HG02970 (cell line): ENCODE results near the gene STPG2.

Experiments used
- ATAC-seq: cut with Tn5 transposase; IDR thresholded peaks from one replicate; pipeline ENCODE4 v1.9.1; 2021; ENCODE audit warnings: mild to moderate bottlenecking, moderate library complexity, moderate number of reproducible peaks; ENCODE audit not compliant: unreplicated experiment, low FRiP score

Gene STPG2

GRCh38 chr4:97845758-97846157 lies 297.5 kb downstream of the STPG2 start:
- ATAC-seq, result no peak

DNA sequence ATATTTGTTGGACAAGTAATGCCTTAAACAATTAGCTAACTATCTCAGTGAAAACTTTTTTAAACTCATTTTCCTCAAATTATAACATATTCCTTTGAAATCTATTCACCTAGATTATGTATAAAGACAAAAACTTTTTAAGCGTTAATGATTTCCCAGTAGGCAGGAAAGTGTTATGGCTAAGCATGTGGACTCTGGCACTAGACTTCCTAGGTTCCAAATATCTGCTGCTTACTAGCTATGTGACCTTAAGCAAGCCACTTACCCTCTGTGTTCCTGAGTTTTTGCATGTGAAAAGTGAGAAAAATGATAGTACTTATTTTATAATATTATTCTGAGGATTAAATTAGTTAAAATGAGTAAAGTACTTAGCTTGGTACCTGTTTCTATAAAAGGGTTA lies 301.8 kb downstream of the STPG2 start:
- no peak for ATAC-seq

- ATAC-seq, result no peak
Measured at GRCh38 chr4:97836662-97837061, 306.6 kb downstream of the STPG2 start.

GRCh38 chr4:97828646-97829045 lies 314.6 kb downstream of the STPG2 start:
- no peak for ATAC-seq

DNA sequence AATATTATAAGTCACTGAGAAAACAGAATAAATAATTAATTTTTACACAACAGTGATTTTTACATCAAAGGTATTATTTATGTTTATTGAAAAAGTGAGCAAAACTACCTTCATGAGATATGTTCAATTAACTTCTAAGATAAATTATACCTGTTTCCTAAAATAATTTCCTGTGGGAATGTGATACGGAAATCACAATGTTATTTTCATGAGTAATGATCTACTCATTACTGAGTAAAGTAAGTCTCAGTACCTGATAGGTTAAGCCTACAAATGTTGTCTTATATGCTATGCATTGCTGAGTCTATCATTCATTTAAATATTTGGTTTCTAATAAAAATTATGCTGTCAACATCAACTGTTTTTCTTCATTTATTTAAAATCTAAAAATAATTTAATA lies 324.0 kb downstream of the STPG2 start:
- no peak for ATAC-seq

- ATAC-seq, result no peak
Measured at GRCh38 chr4:97812768-97813167, 330.5 kb downstream of the STPG2 start.

DNA sequence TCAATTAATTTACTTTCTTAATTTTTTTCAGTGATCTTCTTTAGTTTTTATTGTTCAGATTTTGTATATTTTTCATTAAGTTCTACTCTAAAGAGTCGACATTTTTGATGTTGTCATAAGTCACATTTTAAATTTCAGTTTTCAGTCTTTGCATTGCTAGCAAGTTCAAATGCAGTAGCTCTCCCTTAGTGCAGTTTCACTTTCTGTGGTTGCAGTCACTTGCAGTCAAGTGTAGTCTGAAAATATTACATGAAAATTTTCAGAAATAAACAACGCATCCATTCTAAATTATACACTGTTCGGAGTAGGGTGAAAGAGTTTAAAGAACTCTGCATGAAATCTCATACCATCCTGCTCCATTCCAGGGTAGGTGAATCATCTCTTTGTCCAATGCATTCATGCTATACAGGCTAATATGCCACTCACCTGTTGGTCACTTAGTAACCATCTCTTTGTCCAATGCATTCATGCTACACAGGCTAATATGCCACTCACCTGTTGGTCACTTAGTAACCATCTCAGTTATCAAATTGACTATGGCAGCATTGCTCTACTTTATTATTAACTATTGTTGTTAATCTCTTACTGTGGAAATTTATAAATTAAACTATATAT lies 356.9 kb downstream of the STPG2 start:
- no peak for ATAC-seq

GRCh38 chr4:97778174-97778573 lies 365.1 kb downstream of the STPG2 start:
- no peak for ATAC-seq

DNA sequence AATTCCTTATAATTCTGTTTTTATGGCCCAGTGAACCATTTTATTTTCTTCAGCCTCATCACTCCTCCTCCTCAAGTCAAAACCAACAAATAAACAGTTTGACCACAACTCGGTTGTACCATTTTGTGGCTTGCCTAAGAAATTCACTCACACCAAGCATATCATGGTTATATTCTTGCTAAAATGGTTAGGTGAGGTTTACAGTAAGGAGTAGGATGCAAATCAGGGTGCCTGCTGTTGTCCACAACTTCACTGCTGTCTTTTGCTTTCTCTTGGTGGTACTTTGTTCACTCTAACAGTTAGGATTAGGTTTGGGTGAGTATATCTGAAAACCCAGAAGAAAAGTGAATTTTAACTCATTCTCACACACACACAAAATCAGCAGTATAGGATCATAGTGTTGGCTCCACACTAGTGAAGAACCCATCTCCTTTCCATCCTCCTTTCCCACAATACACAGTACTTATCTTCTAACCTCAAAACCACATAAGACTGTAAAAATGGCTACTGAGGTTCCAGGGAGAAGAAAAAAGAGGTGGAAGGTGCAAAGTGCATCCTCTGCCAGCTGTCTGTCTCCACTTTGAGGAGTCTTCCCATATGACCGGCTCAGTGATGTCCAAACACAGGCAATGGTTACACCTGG lies 368.8 kb downstream of the STPG2 start:
- ATAC-seq, result no peak

GRCh38 chr4:97770222-97770621 lies 373.1 kb downstream of the STPG2 start:
- no peak for ATAC-seq

GRCh38 chr4:97762115-97762512 lies 381.2 kb downstream of the STPG2 start:
- no peak for ATAC-seq

- no peak for ATAC-seq
Measured at GRCh38 chr4:97761445-97762114, 381.7 kb downstream of the STPG2 start.

- no peak for ATAC-seq
Measured at GRCh38 chr4:97759785-97760184, 383.5 kb downstream of the STPG2 start.

DNA sequence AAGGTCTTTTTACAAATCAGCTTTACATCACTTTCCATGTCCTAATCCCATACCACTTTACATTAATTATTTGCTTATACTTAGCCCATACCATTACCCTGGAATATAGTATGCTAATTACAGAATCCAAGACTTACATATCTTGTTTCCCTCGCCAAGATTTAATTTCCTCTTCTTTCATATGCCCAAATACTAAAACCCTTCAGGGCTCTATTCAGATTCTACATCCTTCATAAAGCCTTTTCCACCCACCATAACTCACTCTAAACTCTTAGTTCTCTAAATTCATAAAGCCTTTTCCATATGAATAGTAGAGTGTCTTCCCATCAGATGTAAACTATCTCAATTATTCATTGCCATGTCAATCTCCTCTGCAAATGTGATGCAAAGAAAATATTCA lies 390.7 kb downstream of the STPG2 start:
- no peak for ATAC-seq

GRCh38 chr4:97747945-97748344 lies 395.3 kb downstream of the STPG2 start:
- no peak for ATAC-seq

- no peak for ATAC-seq
Measured at GRCh38 chr4:97720869-97721432, 422.3 kb downstream of the STPG2 start.

DNA sequence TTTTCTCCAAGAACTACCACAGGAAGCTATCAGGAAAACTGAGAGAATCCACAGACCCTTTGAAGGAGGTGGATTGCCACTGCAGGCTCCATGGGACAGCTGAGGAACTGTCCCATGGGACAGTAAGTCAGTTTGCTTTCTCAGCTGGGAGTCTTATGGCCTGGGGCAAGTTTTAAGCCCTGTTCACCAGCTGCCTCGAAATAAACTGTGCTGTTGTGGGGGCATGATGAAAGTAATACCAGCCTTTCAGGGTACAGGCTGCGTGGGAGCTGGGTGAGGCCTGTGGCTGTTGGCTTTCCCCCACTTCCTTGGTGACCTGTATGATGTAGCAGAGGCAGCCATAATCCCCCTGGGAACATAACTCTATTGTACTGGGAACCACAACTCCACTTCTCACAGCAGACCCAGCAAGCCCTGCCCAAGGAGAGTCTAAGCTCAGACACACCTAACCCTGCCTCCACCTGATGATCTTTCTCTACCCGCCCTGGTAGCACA lies 452.1 kb downstream of the STPG2 start:
- ATAC-seq, result no peak

- no peak for ATAC-seq
Measured at GRCh38 chr4:97670703-97671269, 472.5 kb downstream of the STPG2 start.

DNA sequence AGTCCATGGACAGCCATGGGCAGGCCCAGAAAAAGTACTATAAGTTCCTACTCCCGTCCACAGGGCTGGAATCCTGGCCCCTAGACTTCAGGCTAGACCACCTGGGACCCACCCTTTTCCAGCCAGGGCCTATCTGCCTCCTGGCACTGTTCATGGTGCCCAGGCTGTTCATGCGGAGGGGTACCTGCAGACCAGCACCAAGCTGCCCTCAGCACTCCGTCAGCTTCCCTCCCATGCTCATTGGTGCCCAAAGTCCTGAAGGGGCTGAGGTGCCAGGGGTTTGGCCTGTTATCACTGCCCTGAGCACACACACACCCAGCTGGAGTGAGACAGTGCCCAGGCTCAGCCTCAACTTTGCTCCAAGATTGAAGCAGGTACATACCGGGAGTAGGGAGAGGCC lies 477.7 kb downstream of the STPG2 start:
- no peak for ATAC-seq

GRCh38 chr4:97664741-97665140 lies 478.5 kb downstream of the STPG2 start:
- no peak for ATAC-seq

DNA sequence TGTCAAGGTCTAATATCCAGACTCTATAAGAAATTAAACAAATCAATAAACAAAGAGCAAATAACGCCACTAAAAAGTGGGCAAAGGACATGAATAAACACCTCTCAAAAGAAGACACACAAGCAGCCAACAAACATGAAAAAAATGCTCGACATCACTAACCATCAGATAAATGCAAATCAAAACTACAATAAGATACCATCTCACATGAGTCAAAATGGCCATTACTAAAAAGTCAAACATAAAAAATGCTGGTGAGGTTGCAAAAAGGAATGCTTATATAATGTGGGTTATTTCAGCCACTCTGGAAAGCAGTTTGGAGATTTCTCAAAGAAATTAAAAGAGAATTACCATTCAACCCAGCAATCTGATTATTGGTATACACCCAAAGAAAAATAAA lies 481.1 kb downstream of the STPG2 start:
- ATAC-seq, result no peak
